Measurements from ENCODE around the gene IPCEF1. TPM values are rescaled to one million over a fixed set of nuclear protein-coding genes. Genes with fewer than 3 reads are reported as not detected.

IPCEF1 gene
- total and polyA plus RNA-seq, 2 of the 4 experiments (the other 2 are of a cell fraction), result under 0.01 to 0.03 TPM

DNA sequence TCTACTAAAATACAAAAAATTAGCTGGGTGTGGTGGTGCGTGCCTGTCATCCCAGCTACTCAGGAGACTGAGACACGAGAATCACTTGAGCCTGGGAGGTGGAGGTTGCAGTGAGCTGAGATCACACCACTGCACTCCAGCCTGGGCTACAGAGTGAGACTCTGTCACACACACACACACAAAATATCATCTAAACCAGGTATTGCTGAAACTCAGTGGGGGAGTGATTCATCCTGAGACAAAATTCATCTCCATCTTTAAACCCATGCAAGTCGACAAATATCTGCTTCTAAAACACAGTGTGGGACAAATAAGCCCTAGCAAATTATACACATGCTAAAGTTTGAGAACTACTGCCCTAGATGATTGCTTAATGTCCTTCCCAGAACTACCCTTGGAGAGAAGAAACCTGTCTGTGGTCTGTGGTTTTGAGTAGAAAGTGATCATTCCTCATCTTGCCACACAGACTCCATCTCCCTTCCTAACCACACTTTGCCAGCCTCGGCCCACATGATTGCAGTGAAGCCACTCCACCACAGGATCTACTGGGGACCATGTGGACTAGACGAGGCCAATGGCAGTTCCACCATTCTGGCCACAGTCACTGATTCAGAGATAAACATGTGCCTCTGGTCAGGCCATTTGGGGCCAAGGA lies 187.3 kb downstream of the IPCEF1 start:
- H3K9me3 ChIP-seq (ENCODE audit: control insufficient read depth, insufficient read depth, low read length), result no peaks in the 10 kb centered on the region
- dilution Hi-C loops (cut with HindIII; ENCODE audit: low sequenced_read_pairs, unreplicated experiment), result loop anchor here (25.0 kb wide), 1 partner anchor 193 kb away; the partner anchor contains the start of gene IPCEF1
- no peak overlapping the region for H2AK5ac ChIP-seq (ENCODE audit: low read depth, low read length)
- no CpG with 5 or more reads among the region's 5 CpGs for WGBS, 2 experiments (ENCODE audit: extremely low coverage in 2 of 2, insufficient read length in 1 of 2)
- no peak overlapping the region for H2BK120ac ChIP-seq (ENCODE audit: low read depth, low read length)
- H2BK5ac ChIP-seq (ENCODE audit: low read depth, low read length, poor library complexity, severe bottlenecking), result no peak overlapping the region
- ChIA-PET POLR2A (ENCODE audit: unreplicated experiment) (no interaction called here), CTCF (no interaction called here)
- no peaks in the 10 kb centered on the region for H3K27me3 ChIP-seq (ENCODE audit: control insufficient read depth, insufficient read depth, low read length)
- in situ Hi-C loops (cut with MboI; ENCODE audit: low sequenced_read_pairs), result loop anchor here (25.0 kb wide), 1 partner anchor 1132 kb away; no protein-coding TSS in a partner anchor
- intact Hi-C loops (cut with micrococcal nuclease), result no loop called here
- no peak overlapping the region for H3K18ac ChIP-seq (ENCODE audit: low read depth, low read length)
- no peak overlapping the region for H3K9ac ChIP-seq (ENCODE audit: low read depth, low read length)
- H3K56ac ChIP-seq (ENCODE audit: extremely low read depth, insufficient read depth, low read length), result no peak overlapping the region
- H3K4ac ChIP-seq (ENCODE audit: low read depth, low read length), result no peak overlapping the region
- H4K20me1 ChIP-seq (ENCODE audit: insufficient read depth, low read length), result no peaks in the 10 kb centered on the region
- TF ChIP-seq, protein P1, sequence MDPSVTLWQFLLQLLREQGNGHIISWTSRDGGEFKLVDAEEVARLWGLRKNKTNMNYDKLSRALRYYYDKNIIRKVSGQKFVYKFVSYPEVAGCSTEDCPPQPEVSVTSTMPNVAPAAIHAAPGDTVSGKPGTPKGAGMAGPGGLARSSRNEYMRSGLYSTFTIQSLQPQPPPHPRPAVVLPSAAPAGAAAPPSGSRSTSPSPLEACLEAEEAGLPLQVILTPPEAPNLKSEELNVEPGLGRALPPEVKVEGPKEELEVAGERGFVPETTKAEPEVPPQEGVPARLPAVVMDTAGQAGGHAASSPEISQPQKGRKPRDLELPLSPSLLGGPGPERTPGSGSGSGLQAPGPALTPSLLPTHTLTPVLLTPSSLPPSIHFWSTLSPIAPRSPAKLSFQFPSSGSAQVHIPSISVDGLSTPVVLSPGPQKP (IDR thresholded peaks at IDR 0.05; ENCODE audit: borderline replicate concordance, low read depth, low read length), result no peak
- TF ChIP-seq CTCF (conservative IDR thresholded peaks at IDR 0.05; ENCODE audit: low read depth, low read length), result no peak
- TF ChIP-seq BHLHE40 (IDR thresholded peaks at IDR 0.05; ENCODE audit: low read depth, low read length), result no peak
- TF ChIP-seq CEBPB (IDR thresholded peaks at IDR 0.05; ENCODE audit: low read depth, low read length), result no peak
- no peak for TF ChIP-seq RCOR1 (IDR thresholded peaks at IDR 0.05; ENCODE audit: insufficient replicate concordance, low read length)
- TF ChIP-seq MXI1 (IDR thresholded peaks at IDR 0.05; ENCODE audit: borderline replicate concordance, low read depth, low read length), result no peak
- no peak for TF ChIP-seq CHD1 (IDR thresholded peaks at IDR 0.05; ENCODE audit: low read depth, low read length)
- no peak for TF ChIP-seq POLR2A (IDR thresholded peaks at IDR 0.05; ENCODE audit: low read depth, low read length)
- TF ChIP-seq FOS (IDR thresholded peaks at IDR 0.05; ENCODE audit: low read depth, low read length), result no peak
- no peak for TF ChIP-seq RAD21 (IDR thresholded peaks at IDR 0.05; ENCODE audit: low read length)
- TF ChIP-seq SMC3 (IDR thresholded peaks at IDR 0.05; ENCODE audit: low read depth, low read length), result no peak
- no peak for TF ChIP-seq NFE2L2 (IDR thresholded peaks at IDR 0.05; ENCODE audit: low read depth, low read length)
- no peak for TF ChIP-seq MAFK (IDR thresholded peaks at IDR 0.05; ENCODE audit: low read depth, low read length)
- no peak for TF ChIP-seq MAZ (IDR thresholded peaks at IDR 0.05; ENCODE audit: borderline replicate concordance, low read depth, low read length)
- H3K4me3 ChIP-seq (ENCODE audit: insufficient read depth, low read depth, low read length), result no peak overlapping the region
- no peak overlapping the region for H3K14ac ChIP-seq (replicated peaks; ENCODE audit: low read depth, low read length)
- H4K91ac ChIP-seq (ENCODE audit: insufficient read depth, low read depth, low read length), result no peak overlapping the region
- H2AFZ ChIP-seq (replicated peaks; ENCODE audit: low read length, poor library complexity), result no peak overlapping the region
- H3K4me2 ChIP-seq (ENCODE audit: low read depth, low read length), result no peak overlapping the region
- no peak overlapping the region for H2AK9ac ChIP-seq (replicated peaks; ENCODE audit: low read depth, low read length, poor library complexity)
- H2BK20ac ChIP-seq (ENCODE audit: low read depth, low read length), result no peak overlapping the region
- BruUV-seq (replicated peaks), result no TSS peak
- H3K79me1 ChIP-seq (ENCODE audit: low read depth in 1 of 2, low read length in 2 of 2), result no peaks in the 10 kb centered on the region
- no peak overlapping the region for H4K5ac ChIP-seq (ENCODE audit: low read depth, low read length)
- H3K9me1 ChIP-seq (ENCODE audit: insufficient read depth, low read length), result no peaks in the 10 kb centered on the region
- no peak overlapping the region for H2BK15ac ChIP-seq (ENCODE audit: low read depth, low read length)
- peaks cover 4% of the 10 kb centered on the region; the same call in 1 of the 2 replicates for H3K4me1 ChIP-seq (ENCODE audit: control insufficient read depth, insufficient read depth, low read length)
- H4K8ac ChIP-seq (ENCODE audit: low read depth in 2 of 2, low read length in 2 of 2), result no peak overlapping the region
- no peak overlapping the region for H3K27ac ChIP-seq (ENCODE audit: insufficient read depth, low read length)
- no peak for DNase-seq
- no peaks in the 10 kb centered on the region for H3K36me3 ChIP-seq (ENCODE audit: control insufficient read depth, insufficient read depth, low read length)
- no peak overlapping the region for H3K23ac ChIP-seq (ENCODE audit: low read depth, low read length)
- ATAC-seq (ENCODE audit: low read depth), result no peak
